Ishikawa (cell line): ENCODE measurements around the gene LONRF3.

Experiments
- FOXM1 ChIP-seq: IDR thresholded peaks from 2 replicates; pipeline ENCODE4 v1.6.1; 2012; ENCODE audit warnings: low read depth, borderline replicate concordance
- TAF1 ChIP-seq: IDR thresholded peaks from 2 replicates; pipeline ENCODE4 v1.6.1; 2012; ENCODE audit warnings: low read depth, mild to moderate bottlenecking
- TF ChIP-seq, protein P1 (sequence below): IDR thresholded peaks from 2 replicates; pipeline ENCODE4 v1.6.1; 2012

DNA sequence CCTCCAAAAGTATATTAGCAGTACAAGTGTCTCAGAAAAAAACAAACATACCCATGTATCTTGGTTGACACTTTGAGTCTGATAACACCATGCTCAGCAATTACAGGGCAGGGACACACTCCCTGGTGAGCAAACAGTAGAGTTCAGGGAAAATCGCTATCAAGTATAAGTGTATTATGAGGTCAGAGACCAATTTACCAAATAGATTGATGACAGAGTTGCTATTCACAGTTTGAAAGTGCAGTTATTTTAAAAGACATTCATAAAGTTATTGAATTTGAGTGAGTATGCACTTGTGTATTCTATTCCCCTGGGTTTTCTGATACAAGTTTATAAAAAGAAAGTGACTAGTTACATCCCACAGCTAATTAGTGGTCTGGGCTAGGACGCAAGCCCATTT is 10.2 kb upstream of the LONRF3 start:
- TF ChIP-seq FOXM1 (no peak), TAF1 (no peak)
- TF ChIP-seq, protein P1, sequence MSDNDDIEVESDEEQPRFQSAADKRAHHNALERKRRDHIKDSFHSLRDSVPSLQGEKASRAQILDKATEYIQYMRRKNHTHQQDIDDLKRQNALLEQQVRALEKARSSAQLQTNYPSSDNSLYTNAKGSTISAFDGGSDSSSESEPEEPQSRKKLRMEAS: no peak
